ENCODE measurements around the gene CYBA. TPM values are rescaled to one million over a fixed set of nuclear protein-coding genes. Genes with fewer than 3 reads are reported as not detected.
A peak's percentile ranks its signal among the peaks of the same experiment; 100 is the strongest.

The CYBA gene
- total RNA-seq, 4 donors from 2014 or later, result 67.1 to 205 (median 98.7) TPM

GRCh38 chr16:88634141-88634993 lies 16.5 kb downstream of the CYBA start:
- TF ChIP-seq CTCF (IDR thresholded peaks at IDR 0.05) (no peak), POLR2A (IDR thresholded peaks at IDR 0.05) (peak in 1 of 4 donors; percentile 7)
- Histone ChIP-seq H3K27me3 (peaks cover 10 to 61% (median 16%) of the 10 kb centered on the region in 4 donors), H3K4me3 (peak overlapping the region; percentile 25 to 59 (median 41)), H3K4me1 (peaks cover 15 to 36% (median 26%) of the 10 kb centered on the region in 3 donors), H3K9me3 (no peaks in the 10 kb centered on the region), H3K27ac (peak overlapping the region; percentile 14 to 54 (median 32)), H3K36me3 (peaks cover 5 to 33% (median 15%) of the 10 kb centered on the region in 3 donors)
- 10 to 27% methylated on average over 2 to 10 of the region's 82 CpGs for WGBS, 2 donors
- intact Hi-C loops (cut with DNase I), result loop anchor here (2.0 kb wide), 1 partner anchor 30 kb away; no protein-coding TSS in a partner anchor
- no peak for DNase-seq

- peak overlapping the region; percentile 25 to 59 (median 41) for H3K4me3 ChIP-seq
- H3K4me1 ChIP-seq, result peaks cover 15 to 30% (median 19%) of the 10 kb centered on the region in 3 donors
- intact Hi-C loops (cut with DNase I), result loop anchor here (2.0 kb wide), 1 partner anchor 29 kb away; no protein-coding TSS in a partner anchor
- H3K9me3 ChIP-seq, result no peaks in the 10 kb centered on the region
- TF ChIP-seq POLR2A (IDR thresholded peaks at IDR 0.05) (no peak), CTCF (IDR thresholded peaks at IDR 0.05) (peak in 1 of 6 experiments; percentile 18)
- peaks cover 4 to 55% (median 9%) of the 10 kb centered on the region in 4 donors for H3K27me3 ChIP-seq
- no peak for DNase-seq
- peak overlapping the region in 3 of 4 donors; percentile 14 to 54 (median 49) for H3K27ac ChIP-seq
- peaks cover 5 to 40% (median 15%) of the 10 kb centered on the region in 3 donors for H3K36me3 ChIP-seq
- WGBS, 2 donors, result 4% methylated on average over 7 of the region's 23 CpGs; no CpG with 5 or more reads in 1 of the 2 donors
These were observed 17.1 kb downstream of the CYBA start for GRCh38 chr16:88633684-88634140.

GRCh38 chr16:88632587-88632930 lies 18.3 kb downstream of the CYBA start:
- Histone ChIP-seq H3K27ac (no peak overlapping the region), H3K27me3 (peaks cover 0 to 43% (median 3%) of the 10 kb centered on the region in 4 donors), H3K9me3 (no peaks in the 10 kb centered on the region), H3K4me1 (peaks cover 12 to 23% (median 14%) of the 10 kb centered on the region in 3 donors), H3K36me3 (peaks cover 5 to 52% (median 15%) of the 10 kb centered on the region in 3 donors), H3K4me3 (no peak overlapping the region)
- DNase-seq, result no peak
- WGBS, 2 donors, result 95 to 97% methylated on average over 6 to 11 of the region's 11 CpGs
- TF ChIP-seq POLR2A (IDR thresholded peaks at IDR 0.05) (no peak), CTCF (IDR thresholded peaks at IDR 0.05) (no peak)
- intact Hi-C loops (cut with DNase I), result no loop called here

- intact Hi-C loops (cut with DNase I), result no loop called here
- Histone ChIP-seq H3K4me3 (no peak overlapping the region), H3K9me3 (no peaks in the 10 kb centered on the region), H3K4me1 (peaks cover 12 to 23% (median 14%) of the 10 kb centered on the region in 3 donors), H3K27ac (no peak overlapping the region), H3K36me3 (peaks cover 5 to 57% (median 15%) of the 10 kb centered on the region in 3 donors), H3K27me3 (peaks cover 0 to 38% (median 3%) of the 10 kb centered on the region in 4 donors)
- WGBS, 2 donors, result 87 to 97% methylated on average over 7 to 16 of the region's 30 CpGs
- TF ChIP-seq CTCF (IDR thresholded peaks at IDR 0.05) (no peak), POLR2A (IDR thresholded peaks at IDR 0.05) (no peak)
- DNase-seq, result no peak
These were observed 18.8 kb downstream of the CYBA start for GRCh38 chr16:88631920-88632586.
